B cell (primary cell): ENCODE measurements around the gene ESYT1.

ENCODE experiments used
- CTCF ChIP-seq: fragments of 200-600 bp; IDR thresholded peaks from one replicate; pipeline ENCODE4 v1.8.0; 2022; ENCODE audit warnings: antibody characterized with exemption, mild to moderate bottlenecking
- EZH2 ChIP-seq: IDR thresholded peaks from 2 replicates; pipeline ENCODE4 v1.6.1; 2012; ENCODE audit warnings: borderline replicate concordance, low read depth, mild to moderate bottlenecking, moderate library complexity, low read length; ENCODE audit not compliant: insufficient read depth, poor library complexity, severe bottlenecking

- TF ChIP-seq CTCF (no peak), EZH2 (no peak)
These were observed 44.8 kb downstream of the ESYT1 start for GRCh38 chr12:56172839-56173238.
